GM19468 (cell line): ENCODE measurements around the gene SPAG6.

Experiments
- ATAC-seq: cut with Tn5 transposase; IDR thresholded peaks from one replicate; pipeline ENCODE4 v1.9.1; 2021; ENCODE audit warnings: mild to moderate bottlenecking, moderate library complexity, moderate number of reproducible peaks; ENCODE audit not compliant: unreplicated experiment; ENCODE audit errors: extremely low read depth

The SPAG6 gene

GRCh38 chr10:22453948-22454591 is 108.8 kb downstream of the SPAG6 start:
- no peak for ATAC-seq

GRCh38 chr10:22454634-22455033 is 109.3 kb downstream of the SPAG6 start:
- ATAC-seq = no peak

- ATAC-seq = no peak
Measured at GRCh38 chr10:22455068-22455857, 110.0 kb downstream of the SPAG6 start.

- ATAC-seq = no peak
Measured at GRCh38 chr10:22456486-22456885, 111.2 kb downstream of the SPAG6 start.

DNA sequence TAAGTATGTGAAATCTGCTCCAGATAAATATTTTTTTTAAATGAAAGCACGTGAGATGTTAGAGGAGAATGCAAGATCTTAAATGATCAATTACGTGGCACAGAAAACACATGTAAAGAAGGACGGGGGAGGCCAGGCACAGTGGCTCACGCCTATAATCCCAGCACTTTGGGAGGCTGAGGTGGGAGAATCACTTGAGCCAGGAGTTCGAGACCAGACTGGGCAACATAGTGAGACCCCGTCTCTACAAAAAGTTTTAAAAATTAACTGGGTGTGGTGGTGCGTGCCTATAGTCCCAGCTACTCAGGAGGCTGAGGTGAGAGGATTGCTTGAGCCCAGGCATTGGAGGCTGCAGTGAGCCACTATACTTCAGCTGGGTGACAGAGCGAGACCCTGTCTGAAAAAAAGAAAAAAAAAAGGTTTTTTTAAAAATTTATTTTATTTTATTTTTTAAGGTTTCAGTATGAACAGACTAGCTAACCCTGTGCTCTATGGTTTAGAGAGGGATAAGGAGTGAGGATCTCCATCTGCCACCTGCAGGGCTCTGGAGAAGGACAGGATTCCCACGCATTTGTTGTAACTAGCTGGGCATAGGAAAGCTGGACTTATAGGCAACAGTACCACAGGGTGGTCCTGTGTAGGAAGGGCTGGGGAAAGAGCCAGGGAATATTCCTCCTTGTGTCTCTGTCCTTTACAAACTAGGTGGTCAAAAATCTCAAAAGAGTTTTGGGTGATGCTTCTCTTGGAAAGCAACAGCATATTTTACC is 113.2 kb downstream of the SPAG6 start:
- ATAC-seq = no peak

DNA sequence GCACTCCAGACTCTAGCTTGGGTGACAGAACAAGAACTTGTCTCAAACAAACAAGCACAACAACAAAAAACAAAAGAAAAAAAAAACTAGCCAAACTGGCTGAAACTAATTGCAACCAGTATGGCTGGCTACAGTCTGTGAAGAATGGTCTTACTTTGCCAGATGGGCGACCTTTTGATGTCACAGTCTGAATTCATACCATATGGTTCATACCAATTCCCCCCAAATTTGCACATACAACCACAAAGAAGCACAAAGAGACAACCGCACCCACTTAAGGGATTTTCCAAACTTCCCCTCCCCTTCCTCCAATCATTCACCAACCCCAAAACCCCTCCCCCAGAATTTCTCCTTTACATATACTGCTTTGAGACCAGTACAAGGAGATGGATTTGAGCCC is 114.2 kb downstream of the SPAG6 start:
- ATAC-seq = no peak

DNA sequence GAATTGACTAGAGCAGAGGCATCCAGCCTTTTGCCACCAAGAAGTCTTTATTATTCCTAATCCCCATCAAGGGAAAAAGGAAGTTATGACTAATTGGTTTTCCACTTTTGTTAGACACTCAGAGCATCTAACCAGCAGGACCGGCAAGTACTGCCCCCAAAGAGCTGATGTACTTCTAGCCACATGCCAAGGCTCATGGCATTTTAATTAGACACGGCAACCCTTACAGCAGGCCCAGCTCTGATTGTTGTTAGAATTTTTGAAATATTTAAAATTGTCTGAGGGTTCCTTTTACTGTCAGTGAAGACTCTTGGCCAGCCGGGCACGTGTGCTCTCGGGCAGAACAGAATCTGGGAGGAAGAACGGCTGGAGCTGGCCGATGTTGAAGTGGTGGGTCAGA is 114.8 kb downstream of the SPAG6 start:
- ATAC-seq = no peak

GRCh38 chr10:22460531-22461403 is 115.5 kb downstream of the SPAG6 start:
- ATAC-seq = no peak

- no peak for ATAC-seq
Measured at GRCh38 chr10:22461891-22462290, 116.6 kb downstream of the SPAG6 start.

DNA sequence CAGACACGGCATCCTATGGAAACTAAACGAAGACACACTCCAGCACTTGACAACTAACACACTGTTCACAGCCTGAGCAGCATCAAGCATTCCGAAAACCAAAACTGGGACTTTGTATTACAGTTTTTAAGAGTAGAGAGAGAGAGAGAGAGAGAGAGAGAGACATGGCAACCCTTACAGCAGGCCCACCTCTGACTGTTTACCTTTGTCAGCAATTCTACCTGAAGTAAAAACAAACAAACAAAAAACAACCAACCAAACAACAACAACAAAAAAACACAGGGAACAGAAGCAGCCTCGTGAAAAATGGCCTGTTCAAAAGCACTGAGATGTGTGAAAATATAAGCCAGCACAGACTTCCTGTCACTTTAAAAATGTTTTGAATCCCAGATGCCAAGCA is 118.0 kb downstream of the SPAG6 start:
- no peak for ATAC-seq

- ATAC-seq = no peak
Measured at GRCh38 chr10:22464966-22465629, 119.8 kb downstream of the SPAG6 start.

GRCh38 chr10:22466763-22467334 is 121.6 kb downstream of the SPAG6 start:
- ATAC-seq = no peak
